ENCODE results near the gene RFFL.

DNA sequence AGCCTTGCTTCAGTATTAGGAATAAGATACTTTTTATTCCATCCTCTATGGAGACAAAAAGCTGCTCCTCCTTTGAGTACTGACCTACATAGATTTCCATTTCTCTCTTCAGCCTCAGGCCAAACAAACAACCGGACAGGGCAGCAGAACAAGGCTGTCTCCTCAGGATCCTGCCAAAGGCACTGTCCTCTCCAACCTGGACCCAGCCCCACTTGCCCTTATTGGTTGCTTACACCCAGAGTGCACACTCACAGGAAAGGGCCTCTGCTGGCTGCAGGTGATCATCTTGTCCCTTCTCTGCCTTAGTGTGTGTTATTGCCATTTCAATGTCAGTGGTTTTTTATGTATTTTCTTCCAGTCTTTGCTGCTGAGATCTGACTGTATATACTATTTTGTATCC is 56.5 kb downstream of the RFFL start:
- TF ChIP-seq, protein P1, sequence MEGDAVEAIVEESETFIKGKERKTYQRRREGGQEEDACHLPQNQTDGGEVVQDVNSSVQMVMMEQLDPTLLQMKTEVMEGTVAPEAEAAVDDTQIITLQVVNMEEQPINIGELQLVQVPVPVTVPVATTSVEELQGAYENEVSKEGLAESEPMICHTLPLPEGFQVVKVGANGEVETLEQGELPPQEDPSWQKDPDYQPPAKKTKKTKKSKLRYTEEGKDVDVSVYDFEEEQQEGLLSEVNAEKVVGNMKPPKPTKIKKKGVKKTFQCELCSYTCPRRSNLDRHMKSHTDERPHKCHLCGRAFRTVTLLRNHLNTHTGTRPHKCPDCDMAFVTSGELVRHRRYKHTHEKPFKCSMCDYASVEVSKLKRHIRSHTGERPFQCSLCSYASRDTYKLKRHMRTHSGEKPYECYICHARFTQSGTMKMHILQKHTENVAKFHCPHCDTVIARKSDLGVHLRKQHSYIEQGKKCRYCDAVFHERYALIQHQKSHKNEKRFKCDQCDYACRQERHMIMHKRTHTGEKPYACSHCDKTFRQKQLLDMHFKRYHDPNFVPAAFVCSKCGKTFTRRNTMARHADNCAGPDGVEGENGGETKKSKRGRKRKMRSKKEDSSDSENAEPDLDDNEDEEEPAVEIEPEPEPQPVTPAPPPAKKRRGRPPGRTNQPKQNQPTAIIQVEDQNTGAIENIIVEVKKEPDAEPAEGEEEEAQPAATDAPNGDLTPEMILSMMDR (IDR thresholded peaks at IDR 0.05 in 2 of 3, conservative IDR thresholded peaks at IDR 0.05 in 1 of 3; ENCODE audit: borderline replicate concordance in 1 of 3, insufficient read depth in 1 of 3, low read depth in 2 of 3, low read length in 2 of 3): no peak
- TF ChIP-seq, protein P2, sequence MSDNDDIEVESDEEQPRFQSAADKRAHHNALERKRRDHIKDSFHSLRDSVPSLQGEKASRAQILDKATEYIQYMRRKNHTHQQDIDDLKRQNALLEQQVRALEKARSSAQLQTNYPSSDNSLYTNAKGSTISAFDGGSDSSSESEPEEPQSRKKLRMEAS (IDR thresholded peaks at IDR 0.05): no peak

All from HCT116 (cell line).